Forelimb muscle (tissue), 1 donor: ENCODE results near the gene RICTOR. TPM values are rescaled to one million over a fixed set of nuclear protein-coding genes. Genes with fewer than 3 reads are reported as not detected.
"Not testable (repeated sequence)": the region's sequence is repeated elsewhere in the genome, so short reads cannot be mapped to it uniquely, and the experiment has no call there.

Experiments used
- DNase-seq: peaks from one replicate; pipeline ENCODE4 v3.0.0-alpha.2; 2013; ENCODE audit warnings: low read depth
- polyA plus RNA-seq: library from polyadenylated mRNA; unstranded; fragments of 120-200 nt; gene quantifications from one replicate; pipeline ENCODE4 v1.2.1, GENCODE V29; 2013; ENCODE audit not compliant: insufficient read length

The RICTOR gene
- polyA plus RNA-seq, 1 donor = 17.1 TPM

DNA sequence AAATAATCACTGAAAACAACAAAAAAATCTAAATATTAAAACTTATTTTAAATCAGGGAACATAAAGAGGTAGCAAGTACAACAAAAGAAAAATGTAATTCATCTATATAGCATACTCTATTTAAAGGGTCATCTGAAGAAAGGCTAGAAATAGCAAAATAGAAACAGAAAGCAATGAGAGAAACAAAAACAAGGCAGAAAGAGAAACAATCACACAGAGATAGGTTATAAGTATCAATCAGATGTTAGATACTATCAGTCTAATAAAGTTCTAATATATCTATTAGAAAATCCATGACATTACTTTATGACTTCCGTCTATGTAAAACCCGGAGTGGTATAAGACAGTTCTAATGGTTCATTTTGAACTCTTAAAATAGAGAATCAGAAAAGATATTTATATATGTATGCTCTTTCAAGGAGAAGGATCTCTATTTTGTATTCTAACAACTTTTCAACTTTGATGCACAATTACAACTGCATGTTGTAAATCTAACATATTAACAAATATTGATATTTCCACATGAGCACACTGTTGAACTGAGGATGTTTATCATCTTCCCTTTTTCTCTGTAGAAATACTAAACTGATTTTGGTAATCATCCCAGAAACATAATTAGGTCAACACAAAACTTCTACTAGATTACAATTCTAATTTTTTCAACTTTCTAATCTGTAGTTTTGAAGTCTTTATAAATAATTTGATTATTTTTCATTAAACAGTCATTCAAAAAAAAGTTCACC lies 15.8 kb downstream of the RICTOR start:
- DNase-seq = no peak

DNA sequence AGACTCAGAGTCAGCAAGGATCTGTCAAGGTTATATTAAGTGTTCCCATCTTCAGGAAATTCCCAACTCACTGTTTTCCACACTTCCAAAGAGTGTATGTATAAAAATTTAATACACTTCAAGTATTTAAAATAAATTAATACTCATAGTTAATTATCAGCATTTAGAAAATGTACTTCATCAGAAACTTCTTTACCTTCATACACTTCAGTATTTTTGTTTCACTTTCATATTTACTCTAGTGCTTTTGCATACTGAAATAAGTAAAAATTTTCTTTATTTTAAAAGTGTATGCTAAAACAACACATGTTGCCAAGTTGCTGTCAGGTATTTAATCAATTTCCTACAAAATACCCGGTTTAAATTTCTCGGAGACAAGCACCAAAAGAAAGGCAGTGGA lies 16.5 kb downstream of the RICTOR start:
- no peak for DNase-seq

DNA sequence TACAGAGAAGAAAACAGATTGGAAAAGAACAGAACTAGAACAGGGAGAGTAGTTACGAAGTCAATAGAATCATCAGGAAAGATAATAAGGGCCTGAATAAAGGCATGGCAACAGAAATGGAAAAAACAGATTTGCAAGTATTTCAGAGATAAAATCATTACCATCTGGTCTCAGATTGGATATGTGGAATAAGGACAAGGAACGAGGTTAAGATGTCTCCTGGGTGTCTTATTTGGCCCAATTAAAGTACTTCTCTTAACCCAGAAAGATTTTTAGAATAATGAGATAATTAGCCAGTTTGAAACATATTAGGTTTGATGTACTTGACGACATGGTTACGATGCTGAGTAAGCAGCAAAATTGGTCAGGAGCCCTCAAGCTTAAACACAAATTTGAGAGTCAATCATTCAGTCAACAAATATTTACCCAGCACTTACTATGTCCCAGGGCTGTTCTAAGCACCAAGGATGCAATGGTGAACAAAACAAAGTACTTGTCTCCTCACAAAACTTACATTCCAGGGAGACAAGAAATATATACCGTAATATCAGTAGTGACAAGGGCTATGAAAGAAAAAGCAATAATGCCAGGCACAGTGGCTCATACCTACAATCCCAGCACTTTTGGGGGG lies 18.3 kb downstream of the RICTOR start:
- no peak for DNase-seq

DNA sequence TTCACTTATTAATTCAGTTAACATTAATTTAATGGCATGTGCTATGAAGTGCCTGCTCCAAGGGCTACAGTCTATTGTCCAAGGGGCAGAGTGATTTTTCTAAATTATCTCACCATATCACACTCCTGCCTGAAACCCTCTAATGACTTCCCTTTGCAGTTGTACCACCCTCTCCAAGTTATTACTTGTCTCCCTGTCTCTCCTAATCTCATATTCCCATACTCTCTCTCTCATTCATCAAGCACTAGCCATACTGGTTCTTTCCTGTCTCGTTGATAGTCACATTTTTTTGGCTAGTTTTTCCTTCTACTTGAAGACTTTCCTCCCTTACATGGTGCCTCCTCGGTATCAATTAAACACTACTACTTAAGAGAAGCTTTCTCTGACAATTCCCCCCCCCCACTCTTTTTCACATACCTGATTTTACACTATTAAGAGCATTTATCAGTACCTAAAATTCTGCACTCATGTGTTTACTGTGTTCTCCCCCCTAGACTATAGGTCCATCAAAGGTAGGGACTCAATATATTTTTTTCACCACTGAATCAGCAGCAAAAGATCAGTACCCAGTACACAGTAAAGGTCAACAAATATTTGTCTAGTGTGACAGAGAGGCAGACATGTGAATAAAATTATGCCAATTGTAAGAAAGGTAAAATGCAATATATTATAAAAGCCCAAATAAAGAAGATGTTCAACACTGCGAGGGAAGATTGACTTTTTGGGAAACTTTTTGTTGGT lies 19.0 kb downstream of the RICTOR start:
- DNase-seq = no peak

DNA sequence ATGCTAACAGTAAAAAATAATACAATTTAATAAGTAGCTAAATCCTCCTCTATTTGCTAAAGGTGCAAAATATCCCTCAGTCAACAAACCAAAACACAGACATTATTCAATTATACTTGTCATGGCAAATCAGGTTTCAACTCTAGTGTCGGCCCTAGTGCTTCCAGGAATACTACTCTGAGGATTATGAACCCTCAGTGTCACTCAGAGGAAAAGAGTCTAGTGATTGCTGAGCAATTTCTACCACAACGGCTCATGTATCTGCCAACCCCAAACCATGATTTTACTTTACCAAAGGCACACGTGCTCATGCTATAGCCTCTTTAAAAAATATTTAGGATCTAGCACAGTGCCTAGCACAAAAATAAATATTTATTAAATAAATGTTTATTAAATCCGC lies 21.0 kb downstream of the RICTOR start:
- DNase-seq = no peak

DNA sequence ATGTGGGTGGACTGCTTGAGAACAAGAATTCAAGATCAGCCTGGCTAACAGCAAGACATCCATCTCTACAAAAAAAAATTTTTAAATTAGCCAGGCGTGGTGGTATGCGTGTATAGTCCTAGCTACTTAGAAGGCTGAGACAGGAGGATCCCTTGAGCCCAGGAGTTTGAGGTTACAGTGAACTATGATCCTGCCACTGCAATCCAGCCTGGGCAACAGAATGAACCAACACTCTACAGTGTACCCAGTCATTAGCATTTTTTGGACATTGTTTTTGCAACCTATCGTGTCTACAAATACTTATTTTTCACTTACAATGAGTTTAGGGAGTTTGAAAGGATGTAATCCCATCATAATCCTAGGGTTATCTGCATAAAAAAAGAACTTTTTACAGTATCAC lies 22.1 kb downstream of the RICTOR start:
- DNase-seq = no peak

DNA sequence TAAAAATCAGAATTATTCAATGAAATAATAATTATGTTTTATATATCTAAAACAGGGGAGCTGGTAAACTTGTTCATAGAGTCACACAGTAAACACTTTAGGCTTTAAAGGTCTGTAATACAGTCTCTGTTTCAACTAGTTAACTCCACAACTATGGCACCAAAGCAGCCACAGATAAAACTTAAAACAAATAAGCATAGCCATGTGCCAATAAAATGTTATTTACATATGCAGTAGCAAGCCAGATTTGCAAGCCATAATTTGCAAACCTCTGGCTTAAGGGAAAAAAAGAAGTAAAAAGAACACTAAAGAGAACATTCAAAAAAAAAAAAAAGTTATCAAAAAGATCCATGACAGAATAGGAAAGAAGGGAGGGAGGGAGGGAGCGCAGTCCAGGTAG lies 24.9 kb downstream of the RICTOR start:
- no peak for DNase-seq

DNA sequence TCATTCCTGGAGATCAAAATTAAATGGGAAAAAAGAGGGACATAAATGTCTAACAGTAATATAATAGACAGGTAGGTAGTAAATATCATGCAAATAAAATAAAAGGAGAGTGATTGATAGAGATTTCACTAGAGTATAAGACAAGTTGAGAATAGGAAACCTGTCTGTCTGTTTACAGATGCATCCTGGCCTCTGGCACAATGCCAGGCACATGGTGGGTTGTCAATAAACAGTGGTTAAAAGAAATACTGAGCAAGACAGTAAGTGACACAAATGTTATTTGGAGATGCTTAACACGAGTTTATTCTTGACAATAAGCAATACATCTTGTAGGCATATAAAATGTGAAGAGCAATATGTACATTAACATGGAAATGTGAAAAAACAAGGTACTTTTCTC lies 33.3 kb downstream of the RICTOR start:
- no peak for DNase-seq

DNA sequence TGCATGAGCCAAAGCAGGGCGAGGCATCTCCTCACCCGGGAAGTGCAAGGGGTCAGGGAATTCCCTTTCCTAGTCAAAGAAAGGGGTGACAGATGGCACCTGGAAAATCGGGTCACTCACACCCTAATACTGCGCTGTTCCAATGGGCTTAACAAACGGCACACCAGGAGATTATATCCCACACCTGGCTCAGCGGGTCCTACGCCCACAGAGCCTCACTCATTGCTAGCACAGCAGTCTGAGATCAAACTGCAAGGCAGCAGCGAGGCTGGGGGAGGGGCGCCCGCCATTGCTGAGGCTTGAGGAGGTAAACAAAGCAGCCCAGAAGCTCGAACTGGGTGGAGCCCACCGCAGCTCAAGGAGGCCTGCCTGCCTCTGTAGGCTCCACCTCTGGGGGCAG lies 39.7 kb downstream of the RICTOR start:
- DNase-seq = not testable (repeated sequence)

DNA sequence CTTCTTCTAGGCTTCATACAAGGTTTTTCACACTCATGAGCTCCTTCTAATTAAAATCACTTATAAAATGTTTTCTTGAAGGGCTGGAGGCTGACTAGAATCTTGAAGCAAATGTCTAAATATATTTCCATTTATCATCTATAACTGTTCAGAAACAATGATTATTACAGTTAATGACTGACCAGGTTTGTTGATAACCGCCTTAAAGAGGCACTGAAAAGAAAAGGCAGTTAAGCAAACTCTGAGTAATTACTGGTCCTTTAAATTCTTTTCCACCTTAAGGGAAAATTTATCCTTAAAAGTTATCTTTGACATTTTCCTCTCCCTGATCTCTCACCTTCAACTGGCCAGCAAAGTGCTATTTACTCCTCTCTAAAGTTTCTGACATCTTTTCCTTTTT lies 43.2 kb downstream of the RICTOR start:
- DNase-seq = no peak

DNA sequence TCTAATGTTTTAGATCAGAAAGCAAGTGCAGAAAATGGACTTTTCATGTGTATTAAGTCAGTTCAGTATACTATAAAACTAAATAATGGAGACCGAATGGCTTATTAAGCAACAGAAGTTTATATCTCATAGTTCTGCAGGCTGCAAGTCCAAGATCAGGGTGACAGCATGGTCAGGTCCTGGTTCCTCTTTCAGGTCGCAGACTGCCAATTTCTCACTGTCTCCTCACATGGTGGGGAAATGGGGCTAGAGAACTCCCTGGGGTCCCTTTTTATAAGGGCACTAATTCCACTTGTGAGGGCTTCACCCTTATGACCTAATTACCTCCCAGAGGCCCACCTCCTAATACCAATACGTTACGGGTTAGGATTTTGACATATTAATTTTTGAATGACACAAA lies 48.7 kb downstream of the RICTOR start:
- DNase-seq = no peak

DNA sequence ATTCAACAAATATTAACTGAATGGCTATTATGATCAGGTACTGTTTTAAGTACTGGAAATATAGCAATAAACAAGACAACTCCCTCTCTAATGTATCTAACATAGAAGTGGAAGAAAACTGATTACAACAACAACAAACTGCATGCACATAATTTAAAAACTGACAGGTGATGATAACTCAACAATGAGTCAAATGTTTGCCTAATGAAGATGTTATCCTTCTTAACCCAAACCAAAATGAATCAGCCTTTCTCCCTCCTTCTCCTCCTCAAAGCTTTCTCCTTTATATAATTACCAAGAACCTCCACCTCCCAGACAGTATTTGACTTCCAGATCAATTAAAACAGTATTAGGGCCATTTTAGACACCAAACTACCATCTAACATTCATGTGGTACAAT lies 49.3 kb downstream of the RICTOR start:
- no peak for DNase-seq

DNA sequence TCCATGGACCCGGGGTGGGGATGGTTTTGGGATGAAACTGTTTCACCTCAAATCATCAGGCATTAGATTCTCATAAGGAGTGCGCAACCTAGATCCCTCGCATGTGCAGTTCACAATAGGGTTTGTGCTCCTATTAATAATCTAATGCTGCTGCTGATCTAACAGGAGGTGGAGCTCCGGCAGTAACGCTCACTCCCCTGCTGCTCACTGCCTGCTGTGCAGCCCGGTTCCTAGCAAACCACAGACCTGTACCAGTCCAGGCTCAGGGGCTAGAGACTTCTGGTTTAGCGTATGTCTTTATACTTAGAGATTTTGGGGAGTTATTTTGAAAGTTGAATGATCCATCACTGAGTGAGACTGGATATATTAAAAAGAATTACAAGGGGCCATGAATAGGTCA lies 50.2 kb downstream of the RICTOR start:
- DNase-seq = no peak

DNA sequence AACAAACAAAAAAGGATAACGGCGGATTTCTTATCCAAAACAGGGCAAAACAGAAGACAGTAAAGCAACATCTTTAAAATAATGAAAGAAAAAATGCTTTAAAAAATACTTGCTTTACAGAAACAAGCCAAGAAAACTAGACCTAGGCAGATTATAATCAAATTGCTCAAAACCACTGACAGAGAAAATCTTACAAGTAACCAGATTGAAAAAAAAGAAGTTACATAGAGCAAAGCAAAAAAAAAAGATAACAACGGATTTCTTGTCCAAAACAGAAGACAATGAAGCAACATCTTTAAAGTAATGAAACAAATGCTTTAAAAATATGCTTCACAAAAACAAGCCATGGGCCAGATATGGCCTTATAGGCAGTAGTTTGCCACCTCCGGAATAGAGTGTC lies 51.1 kb downstream of the RICTOR start:
- DNase-seq = no peak

DNA sequence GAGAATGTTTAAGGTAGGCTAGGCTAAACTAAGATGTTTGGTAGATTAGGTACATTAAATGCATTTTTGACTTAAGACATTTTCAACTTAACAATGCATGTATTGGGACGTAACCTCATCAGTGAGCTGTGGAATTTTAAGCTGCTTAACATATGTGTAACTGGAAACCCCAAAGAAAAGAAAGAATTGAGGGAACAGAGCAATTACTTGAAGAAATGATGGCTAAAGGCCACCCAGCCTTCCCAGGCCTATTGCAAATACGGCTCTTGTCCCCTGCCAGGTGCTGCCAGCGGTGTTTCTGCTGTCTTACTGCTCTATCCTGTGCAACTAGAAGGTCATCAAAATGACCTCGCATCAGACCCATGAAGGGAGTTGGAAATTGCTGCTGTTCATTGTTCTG lies 52.0 kb downstream of the RICTOR start:
- no peak for DNase-seq

DNA sequence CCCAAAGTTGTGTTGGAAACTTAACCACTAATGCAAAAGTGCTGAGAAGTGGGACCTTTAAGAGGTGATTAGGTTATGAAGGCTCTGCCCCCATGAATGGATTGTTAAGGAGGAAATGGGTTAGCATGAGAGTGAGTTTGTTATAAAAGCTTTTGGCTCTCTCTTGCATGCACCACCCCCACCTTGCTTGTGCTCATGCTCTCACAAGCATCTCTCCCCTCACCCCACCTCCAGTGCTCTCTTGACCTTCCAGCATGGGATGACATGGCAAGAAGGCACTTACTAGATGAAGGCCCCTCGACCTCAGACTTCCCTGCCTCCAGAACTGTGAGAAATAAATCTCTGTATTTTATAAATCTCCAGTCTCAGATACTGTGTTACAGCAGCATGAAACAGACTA lies 52.8 kb downstream of the RICTOR start:
- no peak for DNase-seq

DNA sequence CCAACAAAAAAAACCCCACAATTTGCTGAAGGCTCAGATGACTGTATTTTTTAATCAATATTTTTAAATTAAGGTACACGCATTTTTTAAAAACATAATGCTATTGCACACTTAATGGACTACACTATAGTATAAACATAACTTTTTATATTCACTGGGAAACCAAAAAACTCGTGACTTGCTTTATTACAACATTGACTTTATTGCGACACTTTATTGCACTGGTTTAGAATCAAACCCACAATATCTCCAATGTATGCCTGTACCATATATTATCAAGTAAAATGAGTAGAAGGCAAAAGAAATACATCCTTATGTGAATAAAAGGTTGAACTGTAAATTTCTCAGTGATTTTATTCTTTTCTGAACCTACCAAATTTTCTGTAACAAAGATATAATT lies 53.7 kb downstream of the RICTOR start:
- DNase-seq = no peak

DNA sequence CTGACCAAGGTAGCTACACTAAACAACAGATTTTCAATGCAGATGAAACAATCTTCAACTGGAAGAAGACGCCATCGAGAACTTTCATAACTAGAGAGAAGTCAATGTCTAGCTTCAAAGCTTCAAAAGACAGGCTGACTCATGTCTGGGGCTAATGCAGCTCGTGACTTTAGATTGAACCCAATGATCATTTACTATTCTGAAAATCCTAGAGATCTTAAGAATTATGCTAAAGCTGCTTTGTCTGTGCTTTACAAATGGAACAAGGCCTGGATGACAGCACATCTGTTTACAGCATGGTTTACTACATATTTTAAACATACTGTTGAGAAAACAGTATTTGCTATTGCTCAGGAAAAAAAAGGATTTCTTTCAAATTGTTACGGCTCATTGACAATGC lies 54.9 kb downstream of the RICTOR start:
- no peak for DNase-seq

DNA sequence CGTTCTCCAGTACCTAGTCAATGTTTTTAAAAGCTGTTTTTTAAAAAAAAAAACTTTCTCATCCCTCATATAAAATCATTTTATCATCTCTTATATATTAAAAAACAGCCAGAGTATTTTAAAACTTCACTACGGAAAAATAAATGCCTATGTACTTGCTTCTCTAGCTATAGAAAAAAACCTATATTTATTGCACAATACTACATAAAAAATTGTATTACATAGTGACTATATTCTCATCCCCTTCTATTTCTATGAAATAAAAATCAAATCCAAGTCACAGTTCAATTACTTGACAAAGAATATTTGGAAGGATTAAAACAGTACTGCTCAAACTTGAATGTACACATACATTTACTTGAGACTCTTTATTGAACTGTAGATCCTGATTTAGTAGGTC lies 56.7 kb downstream of the RICTOR start:
- no peak for DNase-seq

DNA sequence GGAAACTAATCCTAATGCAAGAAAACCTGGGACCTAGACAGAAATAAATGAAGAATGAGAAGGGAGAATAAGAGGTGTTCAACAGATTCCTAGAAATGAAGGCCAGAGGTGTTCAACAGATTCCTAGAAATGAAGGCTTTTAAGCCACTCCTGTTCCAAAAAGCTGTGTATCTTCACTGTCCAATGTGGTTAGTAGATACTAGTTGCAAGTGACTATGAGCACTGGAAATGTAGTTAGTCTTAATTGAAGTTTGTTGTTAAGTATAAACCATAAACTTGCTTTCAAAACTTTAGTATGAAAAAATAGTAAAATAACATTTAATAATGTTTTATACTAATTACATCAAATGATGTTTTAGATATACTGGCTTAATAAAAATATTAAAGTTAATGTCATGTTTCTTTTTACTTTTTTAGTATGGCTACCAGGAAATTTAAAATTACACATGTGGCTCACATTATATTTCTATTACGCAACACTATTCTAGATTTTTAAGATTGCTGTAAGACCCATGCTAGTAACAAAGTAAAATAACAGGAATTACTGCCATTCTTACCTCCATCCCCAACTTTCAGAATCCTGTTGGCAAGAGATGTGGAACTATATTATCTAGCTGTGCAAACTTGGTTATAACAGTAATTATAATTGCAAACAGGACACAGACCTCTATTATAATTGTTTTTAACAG lies 57.5 kb downstream of the RICTOR start:
- DNase-seq = no peak

DNA sequence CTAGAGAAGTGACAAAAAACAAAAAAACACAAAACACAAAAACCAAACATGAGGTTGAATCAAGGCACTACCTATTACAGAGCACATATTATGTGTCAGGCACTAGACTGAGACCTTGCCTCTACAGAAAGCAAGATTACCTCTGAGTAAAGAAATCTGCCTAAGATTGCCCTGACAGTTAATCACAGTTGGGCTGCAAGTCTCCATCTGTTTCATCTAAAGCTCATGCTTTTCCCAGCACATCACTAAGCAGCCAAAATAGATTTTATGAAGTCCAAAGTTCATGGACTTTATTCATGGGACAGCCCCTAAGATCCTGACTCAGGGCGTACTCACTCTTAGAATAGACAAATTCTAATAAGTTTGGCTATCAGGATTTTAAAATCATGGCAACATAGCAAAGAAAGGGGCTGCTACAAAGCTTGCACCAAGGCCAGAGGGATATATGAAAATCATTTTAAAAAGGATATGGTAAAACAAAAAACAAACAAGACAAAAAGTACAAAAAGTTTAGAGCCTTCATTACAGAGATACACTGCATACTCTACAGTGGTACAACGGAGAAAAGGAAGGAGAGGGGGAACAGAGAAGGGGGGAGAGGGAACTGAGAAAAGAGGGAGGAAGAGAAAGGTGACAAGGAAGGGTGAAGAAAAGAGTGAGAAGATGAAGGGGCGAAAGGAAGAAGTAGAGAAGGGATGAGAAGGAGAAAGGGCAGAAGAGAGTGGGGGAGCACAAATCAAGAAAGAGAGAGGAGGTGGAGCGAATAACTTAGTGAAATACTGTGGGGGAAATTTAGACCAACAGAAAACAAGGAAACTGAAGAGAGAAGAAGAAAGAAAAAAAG lies 58.2 kb downstream of the RICTOR start:
- no peak for DNase-seq

DNA sequence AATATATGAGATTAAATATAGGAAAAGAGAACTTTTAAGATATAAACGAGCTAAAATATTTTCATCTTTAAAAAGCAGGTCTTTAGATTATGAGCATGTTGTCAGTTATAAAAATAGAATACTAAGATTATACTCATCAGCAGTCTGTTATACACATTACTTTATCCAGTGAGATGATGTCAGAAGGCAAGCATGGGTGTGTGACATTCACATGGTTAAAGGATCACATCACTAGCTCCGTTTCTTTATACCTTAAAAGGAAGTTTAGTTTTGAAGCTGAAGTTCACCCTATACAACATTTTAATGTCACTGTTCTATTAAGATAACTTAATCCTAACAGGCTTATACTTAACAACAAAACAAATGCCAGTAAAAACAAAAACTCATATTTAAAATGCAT lies 59.6 kb downstream of the RICTOR start:
- no peak for DNase-seq
